ENCODE data around the gene BRD2.
A peak's percentile ranks its signal among the peaks of the same experiment; 100 is the strongest.

The BRD2 gene

DNA sequence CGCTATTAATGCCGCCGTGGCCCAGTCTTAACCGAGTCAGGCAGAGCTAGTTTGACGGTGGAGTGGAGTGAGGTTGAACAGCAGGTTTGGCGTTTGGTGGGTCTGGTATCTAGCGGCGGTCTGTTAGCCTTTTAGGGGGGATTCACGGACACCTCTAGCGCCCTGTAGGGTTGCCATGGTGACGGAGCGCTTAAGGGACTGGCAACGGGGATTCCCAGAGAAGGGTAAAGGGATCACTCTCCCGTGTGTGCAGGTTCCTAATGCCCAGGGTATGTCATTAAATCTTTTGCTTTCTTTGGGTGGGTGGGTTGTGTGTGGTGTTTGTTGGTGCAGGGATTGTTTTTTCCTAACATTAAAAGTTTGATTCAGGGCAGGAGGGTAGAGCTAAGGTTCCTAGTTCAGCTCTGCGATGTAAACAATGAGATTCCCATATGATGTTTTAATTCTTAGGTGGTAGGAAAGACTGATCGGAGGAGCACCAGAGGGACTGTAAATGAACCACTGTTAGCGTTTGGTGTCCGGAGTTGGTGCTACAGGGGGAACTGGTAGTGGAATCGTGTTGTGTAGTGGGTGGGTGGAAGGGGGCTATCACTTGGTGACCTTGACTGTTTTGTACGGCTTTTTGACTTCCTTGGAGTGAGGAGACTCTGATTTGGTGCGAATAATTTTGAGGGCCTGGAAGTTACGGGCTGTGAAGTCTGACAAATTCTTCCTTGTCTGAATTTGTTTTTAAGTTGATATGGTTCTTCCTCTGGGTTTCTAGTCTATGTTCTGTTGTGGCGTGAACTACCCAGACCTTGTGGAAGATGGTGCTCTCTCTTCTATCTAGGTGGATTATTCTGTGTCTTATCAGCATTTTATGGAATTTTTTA lies 5.0 kb downstream of the BRD2 start:
- DNase-seq, result peak in 1 of 2 experiments; percentile 62

- peak in 1 of 2 experiments; percentile 69 for DNase-seq
Observed at GRCh38 chr6:32974016-32974333, 5.6 kb downstream of the BRD2 start.

GRCh38 chr6:32974541-32975308 lies 6.3 kb downstream of the BRD2 start:
- DNase-seq, result no peak

DNA sequence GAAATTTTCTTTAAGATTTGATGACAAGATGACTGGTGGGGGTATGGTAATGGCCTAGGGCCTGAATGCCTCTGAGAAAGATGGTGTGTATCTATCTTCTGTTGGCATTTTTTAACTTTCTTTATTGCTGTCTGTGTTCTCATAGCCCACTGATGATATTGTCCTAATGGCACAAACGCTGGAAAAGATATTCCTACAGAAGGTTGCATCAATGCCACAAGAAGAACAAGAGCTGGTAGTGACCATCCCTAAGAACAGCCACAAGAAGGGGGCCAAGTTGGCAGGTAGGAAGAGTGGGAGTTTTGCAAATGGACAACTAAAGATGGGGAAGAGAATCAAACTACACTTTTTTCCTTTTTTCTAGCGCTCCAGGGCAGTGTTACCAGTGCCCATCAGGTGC lies 7.5 kb downstream of the BRD2 start:
- no peak for DNase-seq

- DNase-seq, result no peak
Observed at GRCh38 chr6:32976334-32977069, 8.1 kb downstream of the BRD2 start.

GRCh38 chr6:32977272-32977952 lies 9.0 kb downstream of the BRD2 start:
- DNase-seq, result no peak

- no peak for DNase-seq
Observed at GRCh38 chr6:32977953-32978324, 9.5 kb downstream of the BRD2 start.

- DNase-seq, result no peak
Observed at GRCh38 chr6:32979720-32980487, 11.5 kb downstream of the BRD2 start.

GRCh38 chr6:32980488-32981038 lies 12.2 kb downstream of the BRD2 start:
- DNase-seq, result no peak

DNA sequence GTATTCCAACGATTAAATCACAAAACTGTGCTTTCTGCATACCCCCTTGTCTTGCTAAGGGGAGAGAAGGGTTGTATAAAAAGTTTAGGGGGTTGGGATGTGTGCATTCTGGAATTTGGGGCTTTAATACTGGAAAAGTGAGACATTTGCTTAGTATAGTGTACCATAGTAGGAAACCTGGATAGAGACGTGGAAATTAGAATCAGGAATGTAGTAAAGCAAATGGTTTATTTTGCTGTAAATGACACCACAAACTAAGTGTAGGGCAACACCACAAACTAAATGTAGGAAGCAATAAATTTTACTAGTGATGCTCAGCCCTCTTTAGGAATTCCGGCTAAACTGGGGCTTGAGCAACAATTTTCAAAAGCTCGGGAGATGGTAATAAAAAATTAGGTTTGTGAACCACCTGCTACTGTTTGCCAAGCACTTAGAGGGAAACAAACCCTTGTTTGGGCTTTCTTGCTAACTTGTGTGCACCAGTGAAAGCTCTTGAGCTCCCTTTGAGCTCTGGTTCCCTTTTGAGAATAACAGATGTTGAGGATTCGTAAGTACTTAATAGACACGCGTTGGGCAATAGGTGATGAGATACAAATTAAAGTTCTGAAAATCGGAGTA lies 13.8 kb downstream of the BRD2 start:
- DNase-seq, result no peak

- DNase-seq, result no peak
Observed at GRCh38 chr6:32982702-32983492, 14.5 kb downstream of the BRD2 start.

GRCh38 chr6:32983493-32983848 lies 15.1 kb downstream of the BRD2 start:
- no peak for DNase-seq

- DNase-seq, result no peak
Observed at GRCh38 chr6:32983964-32984621, 15.7 kb downstream of the BRD2 start.

DNA sequence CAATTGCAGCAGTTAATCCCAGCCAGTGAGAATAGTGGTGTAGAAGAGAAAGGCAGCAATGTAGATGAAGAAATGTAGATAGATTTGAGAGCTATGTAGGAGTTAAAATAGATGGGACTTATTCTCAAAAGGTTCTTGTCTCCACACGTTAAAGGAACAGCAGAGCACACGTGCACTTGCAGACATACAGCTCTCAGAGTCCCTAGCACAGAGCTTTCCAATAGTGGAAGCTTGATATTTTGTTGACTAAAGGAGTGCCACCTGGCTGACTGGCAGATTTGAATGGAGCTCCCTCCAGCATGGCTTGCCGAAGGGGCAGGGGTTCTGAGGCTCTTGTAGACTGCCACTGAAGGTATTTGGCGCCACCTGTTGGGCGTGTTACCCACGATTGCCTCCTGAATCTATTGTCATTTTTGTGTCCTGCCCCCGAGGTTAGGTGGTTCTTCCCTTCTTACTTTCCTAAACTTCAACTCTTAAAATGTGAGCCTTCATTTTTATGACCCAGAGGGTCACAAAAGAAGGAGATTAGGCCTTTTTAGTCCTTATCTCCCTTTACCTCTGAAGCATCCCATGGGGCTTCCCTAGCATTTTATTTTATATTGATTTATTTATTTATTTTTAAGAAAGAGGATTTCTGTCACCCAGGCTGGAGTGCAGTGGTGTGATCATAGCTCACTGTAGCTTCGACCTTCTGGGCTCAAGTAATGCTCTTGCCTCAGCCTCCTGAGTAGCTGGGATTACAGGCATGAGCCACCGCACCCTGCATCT lies 16.4 kb downstream of the BRD2 start:
- DNase-seq, result peak; percentile 44 to 83

GRCh38 chr6:32989368-32989767 lies 21.0 kb downstream of the BRD2 start:
- DNase-seq, result peak in 1 of 2 experiments; percentile 12

GRCh38 chr6:32991972-32992371 lies 23.6 kb downstream of the BRD2 start:
- no peak for DNase-seq

DNA sequence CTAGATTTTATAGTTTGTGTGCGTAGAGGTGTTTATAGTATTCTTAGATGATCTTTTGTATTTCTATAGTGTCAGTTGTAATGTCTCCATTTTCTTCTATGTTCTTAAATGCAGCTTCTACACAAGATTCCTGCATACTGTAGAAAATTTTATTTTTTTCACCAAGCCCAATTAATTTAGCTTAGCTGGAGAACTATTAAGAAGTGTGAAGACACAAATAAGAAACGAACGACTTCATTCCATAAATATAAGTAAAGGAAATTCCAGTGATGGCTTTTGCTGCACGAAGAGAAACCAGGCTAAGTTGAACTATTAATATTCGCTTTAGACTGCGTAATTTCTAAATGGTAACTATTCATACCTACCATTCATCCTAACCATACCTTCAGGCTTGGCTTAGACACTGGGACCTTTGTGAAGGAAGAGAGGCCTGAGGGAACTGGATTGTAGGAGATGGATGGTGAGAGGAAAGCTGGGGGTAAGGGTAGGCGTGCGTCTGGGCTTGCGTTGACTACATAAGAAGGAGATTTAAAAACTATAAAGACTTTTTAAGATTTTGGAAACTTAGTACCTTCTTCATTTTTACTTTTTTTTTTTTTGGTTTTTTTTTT lies 25.1 kb downstream of the BRD2 start:
- no peak for DNase-seq

DNA sequence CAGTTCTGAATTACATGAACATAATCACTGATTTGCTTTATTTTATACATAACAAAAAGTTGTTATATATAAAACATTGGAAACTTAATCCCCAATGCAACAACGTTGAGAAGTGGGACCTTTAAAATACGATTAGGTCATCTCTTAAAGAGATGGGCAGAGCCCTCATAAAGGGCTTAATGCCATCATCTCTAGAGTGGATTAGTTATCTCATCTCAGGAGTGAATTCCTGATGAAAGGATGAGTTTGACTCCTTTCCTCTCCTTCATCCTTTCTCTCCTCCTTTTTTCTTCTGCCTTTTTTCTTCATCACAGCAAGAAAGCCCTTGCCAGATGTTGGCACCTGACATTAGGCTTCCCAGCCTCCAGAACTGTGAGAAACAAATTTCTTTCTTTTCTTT lies 27.1 kb downstream of the BRD2 start:
- DNase-seq, result no peak

- peak in 1 of 2 experiments; percentile 14 for DNase-seq
Observed at GRCh38 chr6:33000055-33000454, 31.7 kb downstream of the BRD2 start.
